NCI-H748 (cell line): Measurements from ENCODE around the gene GALNT14.

Experiments
- DNase-seq: peaks from one replicate; lab custom pipeline; 2025; ENCODE audit not compliant: unreplicated experiment; lab: John Stamatoyannopoulos, UW

The GALNT14 gene

DNA sequence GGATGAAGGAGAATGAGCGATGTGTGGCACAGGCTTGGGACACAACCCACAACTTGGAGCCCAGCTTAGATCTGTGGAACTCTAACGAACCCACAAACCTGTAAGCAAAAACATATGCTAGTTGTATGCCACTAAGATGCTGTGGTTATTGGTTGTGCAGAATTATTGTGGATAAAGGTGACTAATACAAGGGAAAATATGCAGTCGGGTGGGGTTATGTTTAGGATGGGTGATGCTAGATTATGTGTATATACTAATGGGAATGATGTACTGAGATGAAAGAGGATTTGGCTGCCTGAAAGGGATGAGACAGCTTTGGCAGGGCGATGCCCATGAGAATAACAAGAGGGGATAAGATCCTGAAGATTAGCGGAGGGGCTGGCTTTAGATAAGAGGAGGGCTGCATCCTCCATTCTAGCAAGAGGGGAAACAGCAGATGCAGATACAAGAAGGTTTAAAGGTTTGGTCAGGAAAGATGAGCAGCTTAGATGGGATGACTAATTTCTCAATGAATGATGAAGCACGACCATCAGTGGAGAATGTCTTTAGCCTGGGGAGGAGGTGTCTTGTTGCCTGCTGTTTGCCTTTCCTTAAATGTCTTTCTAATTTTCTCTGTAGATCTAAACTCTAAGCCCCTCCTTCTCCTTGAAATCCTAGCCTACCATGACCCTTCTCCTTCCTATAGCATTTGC lies 49.6 kb downstream of the GALNT14 start:
- no peak for DNase-seq

- DNase-seq, result no peak
Measured at GRCh38 chr2:31087491-31087890, 50.7 kb downstream of the GALNT14 start.

- DNase-seq, result no peak
Measured at GRCh38 chr2:31086590-31086989, 51.6 kb downstream of the GALNT14 start.

DNA sequence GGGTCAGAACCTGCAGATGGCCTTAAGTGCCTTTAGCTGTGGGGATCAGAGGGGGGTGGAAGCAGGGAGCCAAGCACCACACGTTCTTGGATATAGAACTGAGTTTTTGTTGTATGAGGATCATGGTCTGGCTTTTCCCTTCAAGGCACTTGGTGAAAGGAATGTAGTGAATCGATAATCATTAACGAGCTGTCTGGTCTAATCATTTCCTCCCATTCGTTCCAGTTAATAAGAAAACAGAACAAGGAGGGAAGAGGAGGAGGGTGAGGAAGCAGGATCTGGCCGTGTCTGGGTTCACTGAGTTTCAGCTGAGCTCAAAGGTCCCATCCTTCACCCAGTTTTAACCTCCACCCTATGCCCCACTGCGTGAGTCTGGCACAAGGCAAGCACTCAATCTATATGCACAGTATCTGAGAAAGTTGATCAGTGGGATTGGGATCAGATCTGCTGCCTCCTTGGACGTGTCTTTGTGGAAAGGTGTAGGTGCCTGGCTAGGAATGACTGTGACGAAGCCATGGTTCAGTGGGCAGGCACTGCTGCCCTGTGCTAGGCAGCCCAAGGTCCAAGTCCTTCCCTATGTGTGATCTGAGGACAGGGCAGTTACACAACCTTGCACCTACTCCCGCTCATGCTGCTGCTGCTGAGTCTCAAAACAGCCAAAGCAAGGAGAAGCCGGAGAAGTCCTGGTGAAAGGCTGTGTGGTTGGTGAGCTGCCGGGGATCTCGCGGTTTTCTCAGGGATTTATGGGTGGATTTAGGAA lies 54.8 kb downstream of the GALNT14 start:
- DNase-seq, result no peak

DNA sequence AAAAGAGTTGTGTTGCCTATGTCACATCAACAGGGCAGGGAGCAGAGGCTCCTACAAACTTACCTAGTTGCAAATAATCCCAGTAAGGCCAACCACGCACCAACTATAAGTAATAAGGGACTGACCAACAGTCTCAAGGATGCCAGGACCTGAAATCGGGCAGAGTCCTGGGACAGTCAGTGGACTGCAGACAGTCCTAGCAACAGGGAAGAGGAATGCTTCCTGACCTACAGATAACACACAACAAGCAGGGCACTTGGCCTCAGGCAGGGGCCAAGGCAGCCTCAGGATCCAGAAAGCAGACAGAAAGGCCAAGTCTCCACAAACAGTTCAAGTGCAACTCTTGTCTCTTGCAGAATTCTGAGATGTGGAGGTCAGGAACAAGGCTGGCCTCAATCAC lies 56.2 kb downstream of the GALNT14 start:
- DNase-seq, result no peak

- no peak for DNase-seq
Measured at GRCh38 chr2:31081492-31081891, 56.7 kb downstream of the GALNT14 start.

DNA sequence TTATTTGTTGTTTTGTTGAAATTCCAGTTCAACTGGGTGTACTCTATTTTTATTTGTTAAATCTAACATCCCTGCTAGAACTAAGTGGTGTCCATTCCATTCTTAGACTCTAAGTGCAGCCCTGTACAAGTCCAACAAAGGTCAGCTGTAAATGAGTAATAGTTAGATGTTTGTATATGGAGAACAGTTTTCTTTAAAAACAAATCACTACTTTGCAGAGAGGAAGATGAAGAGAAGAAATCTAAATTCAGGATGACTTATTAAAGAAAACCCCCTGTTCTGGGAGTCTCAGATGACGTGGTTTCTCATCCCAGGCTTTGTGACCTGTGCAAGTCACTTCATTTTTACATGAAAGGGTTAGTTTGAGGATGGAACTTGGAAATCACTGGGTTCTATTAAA lies 57.9 kb downstream of the GALNT14 start:
- DNase-seq, result no peak

DNA sequence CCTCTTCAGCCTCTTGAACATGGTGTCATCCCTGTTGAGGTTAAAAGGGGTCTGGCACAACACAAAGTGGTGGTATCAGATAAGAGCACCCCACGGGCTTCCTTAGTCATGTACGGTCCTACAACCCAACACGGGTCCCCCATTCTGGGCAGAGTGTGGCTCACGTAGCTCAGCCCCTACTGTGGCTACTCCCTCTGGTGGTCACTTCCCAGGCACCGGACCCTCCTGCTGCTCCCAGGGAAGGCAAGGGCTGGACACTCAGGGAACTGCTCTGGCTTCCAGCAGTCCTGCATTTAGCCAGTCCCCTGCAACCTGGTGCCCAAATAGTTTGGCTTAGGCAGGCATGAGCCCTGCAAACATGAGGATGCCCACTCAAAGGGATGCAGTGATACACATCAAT lies 58.6 kb downstream of the GALNT14 start:
- DNase-seq, result no peak

- DNase-seq, result no peak
Measured at GRCh38 chr2:31078579-31079105, 59.6 kb downstream of the GALNT14 start.

GRCh38 chr2:31078011-31078410 lies 60.2 kb downstream of the GALNT14 start:
- no peak for DNase-seq

- no peak for DNase-seq
Measured at GRCh38 chr2:31075941-31076590, 62.2 kb downstream of the GALNT14 start.

DNA sequence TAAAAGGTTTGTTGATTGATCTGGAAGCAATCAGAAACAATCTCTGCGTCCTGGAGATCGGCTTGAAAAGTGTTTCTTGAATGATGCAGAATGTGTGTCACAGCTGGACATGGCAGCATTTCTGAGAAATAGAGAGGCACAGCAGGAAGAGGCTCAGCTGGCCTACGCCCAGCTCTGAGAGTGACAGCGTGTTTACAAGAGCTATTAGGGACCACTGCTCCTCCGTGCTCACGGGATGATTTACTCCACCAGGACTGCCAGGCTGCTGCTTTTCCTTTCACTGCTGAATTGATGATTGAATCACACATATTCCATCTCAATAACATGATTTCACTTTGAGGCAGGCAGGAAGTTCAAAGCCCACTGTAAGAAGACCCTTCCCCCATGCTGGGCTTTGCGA lies 62.8 kb downstream of the GALNT14 start:
- DNase-seq, result peak; percentile 27

GRCh38 chr2:31071741-31072140 lies 66.5 kb downstream of the GALNT14 start:
- DNase-seq, result no peak

GRCh38 chr2:31070339-31071125 lies 67.7 kb downstream of the GALNT14 start:
- DNase-seq, result no peak

DNA sequence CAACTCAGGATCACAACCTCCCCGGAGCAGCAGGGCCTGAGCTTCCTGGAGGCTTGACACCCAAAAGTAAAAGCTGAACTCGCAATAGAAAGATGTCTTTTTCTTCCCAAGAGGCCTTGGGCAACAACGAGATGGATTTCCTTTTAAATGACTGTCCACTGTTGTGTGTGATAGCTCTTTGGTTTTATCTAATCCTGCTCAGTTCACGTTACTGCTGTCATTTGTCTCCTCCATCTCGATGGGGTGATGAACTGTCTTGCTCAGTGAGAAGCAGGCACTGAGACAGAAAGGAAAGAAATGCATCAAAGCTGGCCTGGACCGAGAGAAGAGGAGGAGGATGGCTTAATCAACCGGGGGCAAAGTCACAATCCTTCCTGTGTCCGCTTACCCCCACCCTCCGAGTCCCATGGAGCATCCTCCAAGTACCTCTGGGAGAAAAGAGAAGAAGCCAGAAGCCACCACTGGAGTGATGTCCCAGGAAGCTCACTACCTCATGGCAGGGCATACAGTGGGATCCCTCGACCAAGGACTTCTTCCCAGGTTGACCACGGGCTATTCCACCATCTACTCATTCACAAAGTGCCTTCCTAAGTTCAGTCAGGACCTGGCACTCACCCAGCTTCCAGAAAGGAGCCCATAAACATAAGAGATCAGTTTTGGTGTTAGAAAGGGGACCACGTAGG lies 68.5 kb downstream of the GALNT14 start:
- no peak for DNase-seq

- no peak for DNase-seq
Measured at GRCh38 chr2:31067259-31067658, 71.0 kb downstream of the GALNT14 start.

DNA sequence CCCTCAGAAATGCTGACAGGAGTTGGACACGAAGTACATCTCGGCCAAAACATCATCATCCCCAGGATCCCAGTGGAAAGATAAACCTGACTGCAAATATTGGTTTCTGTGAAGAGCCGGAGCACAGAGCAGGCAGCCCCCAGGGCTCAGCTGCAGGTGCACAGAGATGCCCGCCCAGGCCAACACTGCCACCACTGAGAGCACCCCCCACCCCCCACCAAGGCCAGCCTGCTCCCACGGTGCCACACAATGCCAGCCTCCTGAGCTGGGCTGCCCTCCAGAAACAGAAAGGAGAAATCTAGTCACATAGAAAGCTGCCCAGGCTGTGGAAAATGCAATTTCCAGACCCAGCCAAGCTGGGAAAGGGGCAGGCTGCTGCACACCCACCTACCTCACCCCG lies 71.7 kb downstream of the GALNT14 start:
- DNase-seq, result no peak

DNA sequence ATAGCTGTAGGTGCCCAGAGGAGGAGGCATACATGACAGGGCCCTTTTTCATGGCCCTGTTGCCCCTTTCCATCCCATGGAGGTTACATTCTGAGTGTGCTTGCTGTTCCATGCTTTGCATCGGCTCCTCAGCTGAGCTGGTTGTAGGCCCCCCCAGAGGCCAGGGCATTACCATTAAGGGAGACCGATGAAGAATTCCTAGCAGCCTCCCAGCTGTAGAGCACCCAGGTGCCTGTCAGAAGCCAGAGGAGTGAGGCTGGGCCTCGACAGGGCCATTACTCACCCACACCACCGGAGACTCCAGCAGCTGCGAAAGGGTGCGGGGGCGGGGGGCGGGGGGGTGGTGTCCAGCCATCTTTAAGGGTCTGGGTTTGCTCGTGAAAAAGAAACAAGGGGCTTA lies 72.2 kb downstream of the GALNT14 start:
- DNase-seq, result no peak

- DNase-seq, result no peak
Measured at GRCh38 chr2:31065356-31065755, 72.9 kb downstream of the GALNT14 start.

- no peak for DNase-seq
Measured at GRCh38 chr2:31060397-31060796, 77.8 kb downstream of the GALNT14 start.
